Left ventricle myocardium inferior (tissue), 1 donor: ENCODE data around the gene OGFOD2. TPM values are rescaled to one million over a fixed set of nuclear protein-coding genes. Genes with fewer than 3 reads are reported as not detected.

Experiments
- DNase-seq: peaks from one replicate; pipeline ENCODE4 v3.0.0-alpha.2; 2020
- H3K27ac ChIP-seq: fragments of 200-600 bp; replicated peaks from 2 replicates; pipeline ENCODE4 v1.8.0; 2021
- H3K27me3 ChIP-seq: fragments of 200-600 bp; 2 replicates; pipeline ENCODE4 v1.8.0; 2021; ENCODE audit warnings: low read depth
- H3K36me3 ChIP-seq: fragments of 200-600 bp; 2 replicates; pipeline ENCODE4 v1.8.0; 2021
- H3K4me1 ChIP-seq: fragments of 200-600 bp; 2 replicates; pipeline ENCODE4 v1.8.0; 2021
- H3K4me3 ChIP-seq: fragments of 200-600 bp; 2 replicates; pipeline ENCODE4 v1.8.0; 2021; ENCODE audit warnings: mild to moderate bottlenecking, moderate library complexity
- H3K9me3 ChIP-seq: fragments of 200-600 bp; replicated peaks from 2 replicates; pipeline ENCODE4 v1.8.0; 2021
- intact Hi-C: fragments of 100-400 bp; cut with micrococcal nuclease; formaldehyde crosslinking; loops from one replicate; pipeline ENCODE4 v1.11.0; 2022
- total RNA-seq: library from RNA; stranded (reverse); fragmentation: NEBNext Ultra II Directional; extraction: Animal tissue kit (Norgen Biotek cat#: 25700); gene quantifications from one replicate; pipeline ENCODE4 v1.2.1, GENCODE V29; 2021
- TF ChIP-seq, protein P1 (sequence below): fragments of 200-600 bp; IDR thresholded peaks from 2 replicates; pipeline ENCODE4 v1.8.0; 2021; ENCODE audit warnings: antibody characterized with exemption, mild to moderate bottlenecking, borderline replicate concordance
- donor health status: DM: no; HTN: yes; CAD: no; lungs with severe emphysema.

Gene OGFOD2
- total RNA-seq, 1 donor from 2014 or later = 14.9 TPM

DNA sequence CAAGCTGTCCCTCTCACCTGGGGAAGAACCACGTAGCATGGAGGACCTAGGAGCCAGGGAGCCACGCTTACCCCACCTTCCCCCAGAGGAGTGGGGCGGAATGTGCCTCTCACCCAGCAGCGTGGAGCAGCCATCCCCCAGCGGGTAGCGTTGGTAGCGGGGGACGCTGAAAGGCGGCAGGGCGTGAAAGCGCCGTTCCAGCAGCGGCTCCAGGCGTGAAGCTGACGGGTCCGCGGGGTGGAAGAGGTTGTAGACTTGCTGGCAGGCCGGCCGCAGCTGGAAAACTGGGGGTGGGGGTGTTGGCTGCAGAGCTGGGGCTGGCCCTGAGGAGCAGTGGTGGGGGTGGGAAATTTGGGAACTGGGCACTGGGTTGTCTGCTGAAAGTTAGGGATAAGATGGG lies 17.3 kb downstream of the OGFOD2 start:
- Histone ChIP-seq H3K27me3 (no peaks in the 10 kb centered on the region), H3K9me3 (no peaks in the 10 kb centered on the region), H3K36me3 (peaks cover 71% of the 10 kb centered on the region), H3K4me1 (peaks cover 18% of the 10 kb centered on the region), H3K27ac (no peak overlapping the region), H3K4me3 (no peak overlapping the region)
- intact Hi-C loops = no loop called here
- no peak for DNase-seq
- TF ChIP-seq, protein P1, sequence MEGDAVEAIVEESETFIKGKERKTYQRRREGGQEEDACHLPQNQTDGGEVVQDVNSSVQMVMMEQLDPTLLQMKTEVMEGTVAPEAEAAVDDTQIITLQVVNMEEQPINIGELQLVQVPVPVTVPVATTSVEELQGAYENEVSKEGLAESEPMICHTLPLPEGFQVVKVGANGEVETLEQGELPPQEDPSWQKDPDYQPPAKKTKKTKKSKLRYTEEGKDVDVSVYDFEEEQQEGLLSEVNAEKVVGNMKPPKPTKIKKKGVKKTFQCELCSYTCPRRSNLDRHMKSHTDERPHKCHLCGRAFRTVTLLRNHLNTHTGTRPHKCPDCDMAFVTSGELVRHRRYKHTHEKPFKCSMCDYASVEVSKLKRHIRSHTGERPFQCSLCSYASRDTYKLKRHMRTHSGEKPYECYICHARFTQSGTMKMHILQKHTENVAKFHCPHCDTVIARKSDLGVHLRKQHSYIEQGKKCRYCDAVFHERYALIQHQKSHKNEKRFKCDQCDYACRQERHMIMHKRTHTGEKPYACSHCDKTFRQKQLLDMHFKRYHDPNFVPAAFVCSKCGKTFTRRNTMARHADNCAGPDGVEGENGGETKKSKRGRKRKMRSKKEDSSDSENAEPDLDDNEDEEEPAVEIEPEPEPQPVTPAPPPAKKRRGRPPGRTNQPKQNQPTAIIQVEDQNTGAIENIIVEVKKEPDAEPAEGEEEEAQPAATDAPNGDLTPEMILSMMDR = no peak

DNA sequence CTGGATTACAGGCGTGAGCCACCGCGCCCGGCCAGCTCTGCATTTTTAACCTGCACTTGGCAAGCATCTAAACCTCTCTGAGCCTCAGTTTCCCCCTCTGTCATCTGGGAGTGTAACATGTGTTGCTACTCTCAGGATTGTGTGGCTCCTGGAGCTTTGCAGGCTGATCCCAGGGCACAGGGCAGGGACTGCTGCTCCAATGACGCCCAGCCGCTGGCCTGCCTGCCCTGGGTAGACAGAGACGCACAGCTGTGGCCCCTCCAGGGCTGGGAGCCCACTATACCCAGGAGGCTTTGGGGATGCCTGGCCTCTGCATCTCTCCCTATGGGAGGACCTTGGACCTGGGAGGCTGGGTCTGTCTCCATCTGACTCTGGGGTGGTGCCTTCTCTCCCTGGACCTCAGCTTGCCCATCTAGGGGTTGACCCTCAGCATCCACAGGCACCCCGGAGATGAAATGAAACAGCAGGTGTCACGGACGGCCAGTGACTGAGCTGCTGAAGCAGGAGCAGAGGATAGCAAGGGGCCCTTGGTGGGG lies 19.2 kb downstream of the OGFOD2 start:
- peaks cover 56% of the 10 kb centered on the region for H3K36me3 ChIP-seq
- TF ChIP-seq, protein P1 = no peak
- H3K4me1 ChIP-seq = peaks cover 18% of the 10 kb centered on the region
- H3K4me3 ChIP-seq = no peak overlapping the region
- intact Hi-C loops = no loop called here
- H3K27me3 ChIP-seq = no peaks in the 10 kb centered on the region
- DNase-seq = no peak
- H3K9me3 ChIP-seq = no peaks in the 10 kb centered on the region
- H3K27ac ChIP-seq = no peak overlapping the region

DNA sequence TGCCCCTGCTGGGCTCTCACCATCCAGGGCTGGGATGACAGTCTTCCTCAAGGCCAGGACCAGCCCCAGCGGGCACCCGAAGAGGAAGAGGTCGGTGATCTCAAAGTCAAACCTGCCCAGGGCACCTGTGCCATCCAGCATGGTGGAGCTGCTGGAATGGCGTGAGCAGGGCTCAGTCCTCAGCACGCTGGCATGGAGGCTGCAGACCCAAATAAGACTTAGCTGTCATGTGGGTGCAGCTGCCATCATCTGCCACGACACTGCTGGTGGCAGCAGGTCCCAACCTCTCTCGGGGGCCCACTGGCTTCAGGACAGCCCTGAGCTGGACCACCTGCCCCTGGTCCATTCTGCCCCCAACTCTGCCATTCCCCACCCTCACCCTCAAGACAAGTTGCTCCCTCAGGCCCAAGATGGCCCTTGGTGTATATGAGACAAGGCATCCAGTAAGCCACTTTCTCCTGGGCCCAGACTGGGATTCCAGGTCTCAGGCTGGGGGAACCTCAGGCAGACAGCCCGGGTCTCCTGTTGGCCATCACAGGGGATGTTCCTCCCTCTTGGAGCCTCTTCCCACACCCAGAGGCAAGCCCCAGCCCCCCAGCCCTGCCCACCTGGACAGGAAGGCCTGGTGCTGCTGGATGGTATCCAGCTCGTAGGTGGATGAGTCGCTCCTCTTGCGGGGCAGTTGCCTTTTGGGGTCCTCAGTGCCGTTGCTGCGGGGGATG lies 19.9 kb downstream of the OGFOD2 start:
- peaks cover 18% of the 10 kb centered on the region for H3K4me1 ChIP-seq
- H3K36me3 ChIP-seq = peaks cover 60% of the 10 kb centered on the region
- DNase-seq = no peak
- no peaks in the 10 kb centered on the region for H3K9me3 ChIP-seq
- no peaks in the 10 kb centered on the region for H3K27me3 ChIP-seq
- no peak overlapping the region for H3K27ac ChIP-seq
- no peak overlapping the region for H3K4me3 ChIP-seq
- intact Hi-C loops = no loop called here
- TF ChIP-seq, protein P1 = no peak

DNA sequence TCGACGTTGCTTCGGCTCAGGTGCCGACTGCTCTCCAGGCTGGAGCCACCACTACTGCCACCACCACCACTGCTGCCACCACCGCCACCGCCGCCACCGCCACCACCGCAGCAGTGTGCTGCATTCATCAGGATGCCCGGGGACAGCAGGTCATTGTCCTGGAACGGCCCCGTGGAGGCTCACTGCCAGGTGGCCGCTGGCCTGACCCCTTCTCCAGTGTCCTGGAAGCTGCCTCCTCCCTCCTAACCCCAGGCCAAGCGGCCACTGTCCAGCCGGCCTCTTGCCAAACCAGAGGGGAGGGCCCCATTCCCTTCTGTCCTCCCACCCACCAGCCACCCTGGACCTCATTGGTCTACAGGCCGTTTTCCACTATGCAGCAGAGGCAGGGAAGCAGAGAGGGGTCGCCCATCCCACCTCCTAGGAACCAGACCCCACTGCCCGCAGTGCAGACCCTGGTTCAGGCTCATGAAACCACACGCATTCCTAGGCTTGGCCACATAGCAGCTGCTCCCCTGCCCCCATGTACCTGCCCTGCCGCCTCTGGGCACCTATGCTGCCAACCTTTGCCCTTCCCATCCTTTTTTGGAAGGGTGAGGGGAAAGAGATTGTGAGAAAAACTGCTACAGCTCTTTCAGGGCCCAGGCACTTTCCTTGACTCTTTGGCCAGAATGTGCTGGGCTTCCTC lies 20.6 kb downstream of the OGFOD2 start:
- Histone ChIP-seq H3K9me3 (no peaks in the 10 kb centered on the region), H3K4me1 (peaks cover 18% of the 10 kb centered on the region), H3K27ac (no peak overlapping the region), H3K4me3 (no peak overlapping the region), H3K27me3 (no peaks in the 10 kb centered on the region), H3K36me3 (peaks cover 60% of the 10 kb centered on the region)
- intact Hi-C loops = no loop called here
- peak; percentile 57 for DNase-seq
- TF ChIP-seq, protein P1 = no peak

DNA sequence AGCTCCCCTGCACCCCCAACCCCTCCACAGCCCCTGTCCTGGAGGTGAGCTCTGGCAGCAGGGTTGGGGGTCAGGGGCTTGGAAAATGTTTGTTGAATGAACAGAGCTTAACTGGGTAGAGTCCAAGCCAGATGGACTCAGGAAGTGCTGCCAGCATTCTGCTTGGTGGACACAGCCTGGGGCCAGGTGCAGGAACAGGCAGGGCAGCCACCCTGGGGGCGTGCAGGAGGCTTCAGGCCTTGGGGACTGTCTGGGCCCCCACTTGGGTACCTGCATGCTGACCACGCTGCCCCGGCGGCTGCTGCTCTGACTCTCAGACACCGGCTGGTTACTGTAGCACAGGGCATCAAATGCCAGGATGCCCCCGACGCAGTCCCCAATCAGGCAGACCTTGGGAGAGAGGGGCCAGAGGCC lies 21.2 kb downstream of the OGFOD2 start:
- Histone ChIP-seq H3K27ac (no peak overlapping the region), H3K4me3 (no peak overlapping the region), H3K27me3 (no peaks in the 10 kb centered on the region), H3K9me3 (no peaks in the 10 kb centered on the region), H3K36me3 (peaks cover 61% of the 10 kb centered on the region), H3K4me1 (peaks cover 18% of the 10 kb centered on the region)
- intact Hi-C loops = no loop called here
- DNase-seq = no peak
- TF ChIP-seq, protein P1 = no peak
